Neural cell (in vitro differentiated cells): Measurements from ENCODE around the gene ZNF507. TPM values are rescaled to one million over a fixed set of nuclear protein-coding genes. Genes with fewer than 3 reads are reported as not detected.

Experiments
- H2AFZ ChIP-seq: fragments of 200-600, 300-800 bp; sonication (generic), shearing (Covaris generic); 2 replicates; pipeline ENCODE4 v1.6.0; 2014; ENCODE audit warnings: low read depth, mild to moderate bottlenecking, antibody characterized with exemption, low read length, moderate library complexity
- H3F3A ChIP-seq: fragments of 200-600 bp; shearing (Covaris generic); 2 replicates; pipeline ENCODE4 v1.6.1; 2016; ENCODE audit warnings: mild to moderate bottlenecking, moderate library complexity, mixed read lengths, antibody characterized with exemption, low read length; ENCODE audit not compliant: insufficient read depth, poor library complexity, severe bottlenecking
- H3K27ac ChIP-seq: fragments of 200-600, 300-800 bp; sonication (generic), shearing (Covaris generic); 2 replicates; pipeline ENCODE4 v1.5.1; 2014; ENCODE audit warnings: mild to moderate bottlenecking, low read length, moderate library complexity
- H3K27me3 ChIP-seq: fragments of 300-800, 200-600 bp; sonication (generic), shearing (Covaris generic); 2 replicates; pipeline ENCODE4 v1.6.0; 2014; ENCODE audit warnings: mild to moderate bottlenecking, low read depth, low read length, moderate library complexity; ENCODE audit not compliant: insufficient read depth
- H3K36me3 ChIP-seq: fragments of 300-800, 200-600 bp; sonication (generic), shearing (Covaris generic); 2 replicates; pipeline ENCODE4 v1.5.1; 2014; ENCODE audit warnings: mild to moderate bottlenecking, antibody characterized with exemption, low read length, moderate library complexity; ENCODE audit not compliant: insufficient read depth
- H3K4me2 ChIP-seq: fragments of 300-800, 200-600 bp; sonication (generic), shearing (Covaris generic); 2 replicates; pipeline ENCODE4 v1.6.0; 2014; ENCODE audit warnings: mild to moderate bottlenecking, low read length
- H3K4me3 ChIP-seq: fragments of 300-800, 200-600 bp; sonication (generic), shearing (Covaris generic); 2 replicates; pipeline ENCODE4 v1.5.1; 2014; ENCODE audit warnings: mild to moderate bottlenecking, low read length, moderate library complexity
- H3K79me2 ChIP-seq: fragments of 200-600 bp; shearing (Covaris generic); replicated peaks from 2 replicates; pipeline ENCODE4 v1.6.0; 2014; ENCODE audit warnings: mild to moderate bottlenecking, low read length, moderate library complexity; ENCODE audit not compliant: insufficient read depth
- H3K9ac ChIP-seq: fragments of 300-800, 200-600 bp; sonication (generic), shearing (Covaris generic); 2 replicates; pipeline ENCODE4 v1.6.1; 2016; ENCODE audit warnings: mild to moderate bottlenecking, low read length, mixed read lengths
- H3K9me2 ChIP-seq: fragments of 200-600 bp; shearing (Covaris generic); 2 replicates; pipeline ENCODE4 v1.6.1; 2016; ENCODE audit warnings: mild to moderate bottlenecking, low read length, mixed read lengths; ENCODE audit not compliant: insufficient read depth
- H3K9me3 ChIP-seq: fragments of 200-600, 300-800 bp; sonication (generic), shearing (Covaris generic); 2 replicates; pipeline ENCODE4 v1.6.1; 2016; ENCODE audit warnings: mild to moderate bottlenecking, mixed run types, low read length, moderate library complexity, mixed read lengths
- H4K20me1 ChIP-seq: fragments of 200-600 bp; shearing (Covaris generic); 2 replicates; pipeline ENCODE4 v1.6.1; 2016; ENCODE audit warnings: mild to moderate bottlenecking, mixed run types; ENCODE audit not compliant: insufficient read depth
- CTCF ChIP-seq: fragments of 450-650 bp; IDR thresholded peaks from 2 replicates; pipeline ENCODE4 v1.5.1; 2014; ENCODE audit warnings: antibody characterized with exemption, mild to moderate bottlenecking, moderate library complexity; ENCODE audit not compliant: poor library complexity, severe bottlenecking
- EP300 ChIP-seq: fragments of 450-650 bp; conservative IDR thresholded peaks from 2 replicates; pipeline ENCODE4 v1.6.1; 2014; ENCODE audit warnings: antibody characterized with exemption, mild to moderate bottlenecking, moderate library complexity; ENCODE audit not compliant: poor library complexity, severe bottlenecking
- EZH2 ChIP-seq: fragments of 200-600, 300-800 bp; shearing (Covaris generic), sonication (generic); IDR thresholded peaks from 2 replicates; pipeline ENCODE4 v1.6.1; 2014; ENCODE audit warnings: antibody characterized with exemption, low read length, borderline replicate concordance, mild to moderate bottlenecking; ENCODE audit not compliant: insufficient read depth, poor library complexity, severe bottlenecking
- MXI1 ChIP-seq: fragments of 450-650 bp; conservative IDR thresholded peaks from 2 replicates; pipeline ENCODE4 v1.6.1; 2014; ENCODE audit warnings: antibody characterized with exemption, mild to moderate bottlenecking; ENCODE audit not compliant: poor library complexity, severe bottlenecking
- POLR2AphosphoS5 ChIP-seq: IDR thresholded peaks from 2 replicates; pipeline ENCODE4 v1.6.1; 2012
- RAD21 ChIP-seq: fragments of 450-650 bp; conservative IDR thresholded peaks from 2 replicates; pipeline ENCODE4 v1.6.1; 2014; ENCODE audit warnings: antibody characterized with exemption, mild to moderate bottlenecking, moderate library complexity
- SMC3 ChIP-seq: fragments of 450-650 bp; conservative IDR thresholded peaks from 2 replicates; pipeline ENCODE4 v1.6.1; 2014; ENCODE audit warnings: antibody characterized with exemption, mild to moderate bottlenecking, moderate library complexity; ENCODE audit not compliant: poor library complexity
- TAF1 ChIP-seq: IDR thresholded peaks from 2 replicates; pipeline ENCODE4 v1.6.1; 2012; ENCODE audit warnings: low read depth
- polyA minus RNA-seq: library from RNA; depleted of rRNA, polyadenylated mRNA; stranded (reverse); fragments of >200 nt; gene quantifications from 2 replicates; pipeline ENCODE4 v1.2.3, GENCODE V29; 2014
- polyA plus RNA-seq: library from polyadenylated mRNA; depleted of rRNA; stranded (reverse); fragments of >200 nt; gene quantifications from 2 replicates; pipeline ENCODE4 v1.2.3, GENCODE V29; 2014
- TF ChIP-seq, protein P1 (sequence below): IDR thresholded peaks from 2 replicates; pipeline ENCODE4 v1.6.1; 2012; ENCODE audit warnings: borderline replicate concordance

Gene ZNF507
- 9.9 and 12.4 TPM in 2 replicates for polyA plus RNA-seq
- 29.5 and 38.5 TPM in 2 replicates for polyA minus RNA-seq

- TF ChIP-seq SMC3 (peak; percentile 11), RAD21 (peak; percentile 25), EZH2 (no peak), TAF1 (peak; percentile 43), POLR2AphosphoS5 (peak; percentile 78), MXI1 (peak; percentile 97), EP300 (peak; percentile 10), CTCF (peak; percentile 48)
- TF ChIP-seq, protein P1, sequence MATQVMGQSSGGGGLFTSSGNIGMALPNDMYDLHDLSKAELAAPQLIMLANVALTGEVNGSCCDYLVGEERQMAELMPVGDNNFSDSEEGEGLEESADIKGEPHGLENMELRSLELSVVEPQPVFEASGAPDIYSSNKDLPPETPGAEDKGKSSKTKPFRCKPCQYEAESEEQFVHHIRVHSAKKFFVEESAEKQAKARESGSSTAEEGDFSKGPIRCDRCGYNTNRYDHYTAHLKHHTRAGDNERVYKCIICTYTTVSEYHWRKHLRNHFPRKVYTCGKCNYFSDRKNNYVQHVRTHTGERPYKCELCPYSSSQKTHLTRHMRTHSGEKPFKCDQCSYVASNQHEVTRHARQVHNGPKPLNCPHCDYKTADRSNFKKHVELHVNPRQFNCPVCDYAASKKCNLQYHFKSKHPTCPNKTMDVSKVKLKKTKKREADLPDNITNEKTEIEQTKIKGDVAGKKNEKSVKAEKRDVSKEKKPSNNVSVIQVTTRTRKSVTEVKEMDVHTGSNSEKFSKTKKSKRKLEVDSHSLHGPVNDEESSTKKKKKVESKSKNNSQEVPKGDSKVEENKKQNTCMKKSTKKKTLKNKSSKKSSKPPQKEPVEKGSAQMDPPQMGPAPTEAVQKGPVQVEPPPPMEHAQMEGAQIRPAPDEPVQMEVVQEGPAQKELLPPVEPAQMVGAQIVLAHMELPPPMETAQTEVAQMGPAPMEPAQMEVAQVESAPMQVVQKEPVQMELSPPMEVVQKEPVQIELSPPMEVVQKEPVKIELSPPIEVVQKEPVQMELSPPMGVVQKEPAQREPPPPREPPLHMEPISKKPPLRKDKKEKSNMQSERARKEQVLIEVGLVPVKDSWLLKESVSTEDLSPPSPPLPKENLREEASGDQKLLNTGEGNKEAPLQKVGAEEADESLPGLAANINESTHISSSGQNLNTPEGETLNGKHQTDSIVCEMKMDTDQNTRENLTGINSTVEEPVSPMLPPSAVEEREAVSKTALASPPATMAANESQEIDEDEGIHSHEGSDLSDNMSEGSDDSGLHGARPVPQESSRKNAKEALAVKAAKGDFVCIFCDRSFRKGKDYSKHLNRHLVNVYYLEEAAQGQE = no peak
- Histone ChIP-seq H3K4me2 (peak within 1 kb of the TSS; percentile 91), H4K20me1 (no peaks in the 10 kb centered on the region), H3K9me3 (no peaks in the 10 kb centered on the region), H2AFZ (peak within 1 kb of the TSS; percentile 97), H3K9ac (peak within 1 kb of the TSS; percentile 86), H3K4me3 (peak within 1 kb of the TSS; percentile 92), H3K79me2 (peaks cover 32% of the 10 kb centered on the region), H3K36me3 (peaks cover 5% of the 10 kb centered on the region), H3K27me3 (no peaks in the 10 kb centered on the region), H3F3A (no peaks in the 10 kb centered on the region), H3K27ac (peak within 1 kb of the TSS; percentile 81), H3K9me2 (no peaks in the 10 kb centered on the region)
Observed at GRCh38 chr19:32345261-32346207, at the start of gene ZNF507. ZNF507 (plus strand) TSS chr19:32345610; CDS start chr19:32352831, 7,221 bp downstream.

DNA sequence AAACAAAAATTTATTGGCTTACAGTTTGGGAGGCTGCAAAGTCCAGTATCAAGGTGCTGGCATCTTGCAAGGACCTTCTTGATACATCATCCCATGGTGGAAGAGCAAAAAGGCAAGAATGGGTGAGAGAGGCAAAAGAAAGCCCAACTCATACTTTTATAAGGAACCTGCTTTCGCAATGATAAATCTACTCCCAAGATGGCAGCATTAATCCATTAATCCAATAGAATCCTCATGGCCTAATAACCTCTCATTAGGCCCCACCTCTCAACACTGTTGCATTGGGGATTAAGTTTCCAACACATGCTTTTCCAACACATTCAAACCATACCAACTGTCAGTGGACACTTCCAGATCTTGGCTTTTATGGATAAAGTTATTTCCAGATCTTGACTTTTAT, 48.7 kb upstream of the ZNF507 start:
- Histone ChIP-seq H3K27ac (no peak overlapping the region), H4K20me1 (no peaks in the 10 kb centered on the region), H3K4me2 (no peak overlapping the region), H2AFZ (no peak overlapping the region), H3K36me3 (no peaks in the 10 kb centered on the region), H3K9me3 (peaks cover 4% of the 10 kb centered on the region), H3K4me3 (no peak overlapping the region), H3K79me2 (no peaks in the 10 kb centered on the region), H3F3A (no peaks in the 10 kb centered on the region), H3K27me3 (no peaks in the 10 kb centered on the region), H3K9ac (no peak overlapping the region), H3K9me2 (no peaks in the 10 kb centered on the region)
- TF ChIP-seq TAF1 (no peak), POLR2AphosphoS5 (no peak), SMC3 (no peak), MXI1 (no peak), EP300 (no peak), EZH2 (no peak)
- TF ChIP-seq, protein P1 = no peak
